Spleen (tissue), 11 donors: ENCODE measurements around the gene DUSP9. TPM values are rescaled to one million over a fixed set of nuclear protein-coding genes. Genes with fewer than 3 reads are reported as not detected.
A peak's percentile ranks its signal among the peaks of the same experiment; 100 is the strongest.

Source experiments
- DNase-seq: peaks from one replicate; pipeline ENCODE4 v3.0.0-alpha.2; 2020
- H3K27ac ChIP-seq, 8 donors: fragments of 200-600 bp; sonication (generic) in 7 of 8; 1 replicate in 4 of 8; 2 replicates in 4 of 8; pipeline versions ENCODE4 v1.5.0 to v1.8.0; 2016 to 2021; ENCODE audit warnings: inconsistent platforms in 4 of 8, mild to moderate bottlenecking in 4 of 8, moderate library complexity in 1 of 8
- H3K27me3 ChIP-seq, 7 donors: fragments of 200-600 bp; sonication (generic) in 6 of 7; replicated peaks in 1 of 7; 1 replicate in 4 of 7; 2 replicates in 3 of 7; pipeline versions ENCODE4 v1.5.0 to v1.8.0; 2016 to 2021; ENCODE audit warnings: inconsistent platforms in 3 of 7, mild to moderate bottlenecking in 1 of 7
- H3K36me3 ChIP-seq, 6 donors: fragments of 200-600 bp; sonication (generic) in 5 of 6; 1 replicate in 4 of 6; 2 replicates in 2 of 6; pipeline versions ENCODE4 v1.5.0 to v1.8.0; 2016 to 2021; ENCODE audit warnings: inconsistent platforms in 2 of 6
- H3K4me1 ChIP-seq, 6 donors: fragments of 200-600 bp; sonication (generic) in 5 of 6; 1 replicate in 3 of 6; 2 replicates in 3 of 6; pipeline versions ENCODE4 v1.5.0 to v1.8.0; 2016 to 2021; ENCODE audit warnings: inconsistent platforms in 3 of 6
- H3K4me3 ChIP-seq, 8 donors: fragments of 200-600 bp; sonication (generic) in 7 of 8; 1 replicate in 4 of 8; 2 replicates in 4 of 8; pipeline versions ENCODE4 v1.5.0 to v1.8.0; 2016 to 2021; ENCODE audit warnings: inconsistent platforms in 4 of 8, mild to moderate bottlenecking in 4 of 8, moderate library complexity in 2 of 8
- H3K9me3 ChIP-seq, 8 donors: fragments of 200-600 bp; sonication (generic) in 7 of 8; 1 replicate in 4 of 8; 2 replicates in 4 of 8; pipeline versions ENCODE4 v1.5.0 to v1.8.0; 2016 to 2021; ENCODE audit warnings: inconsistent platforms in 4 of 8
- CTCF ChIP-seq, 11 experiments: fragments of 200-600 bp in 7 of 11; fragments of 450-650 bp in 4 of 11; sonication (generic) in 4 of 11; IDR thresholded peaks in 8 of 11; conservative IDR thresholded peaks in 3 of 11; 1 replicate in 7 of 11; 2 replicates in 4 of 11; pipeline versions ENCODE4 v1.4.0 to v1.8.0; 2016 to 2021; ENCODE audit warnings: antibody characterized with exemption in 11 of 11, inconsistent platforms in 4 of 11, mild to moderate bottlenecking in 1 of 11
- POLR2A ChIP-seq, 3 donors: fragments of 450-650 bp; IDR thresholded peaks; one replicate each; pipeline ENCODE4 v1.5.1; 2017; ENCODE audit warnings: antibody characterized with exemption in 3 of 3, mild to moderate bottlenecking in 1 of 3
- POLR2AphosphoS5 ChIP-seq, 3 donors: sonication (generic); formaldehyde crosslinking; IDR thresholded peaks; one replicate each; pipeline ENCODE4 v1.5.1; 2017; ENCODE audit warnings: antibody characterized with exemption in 3 of 3
- WGBS, 5 donors: extraction: QIAGEN DNeasy Blood & Tissue Kit in 3 of 5; methylation state at CpG; one replicate each; pipeline versions ENCODE4 v1.1.5 to v1.1.7; 2013 to 2018; 5-methylcytosine and 5-hydroxymethylcytosine counted together
- intact Hi-C: fragments of 100-400 bp; cut with DNase I; formaldehyde crosslinking; loops from one replicate; pipeline ENCODE4 v1.15.0; 2023; ENCODE audit warnings: low total_unique reads
- polyA plus RNA-seq, 3 donors: library from polyadenylated mRNA; stranded (reverse); fragments of 200-250 nt; gene quantifications; one replicate each; pipeline ENCODE4 v1.2.1, GENCODE V29; 2013
- total RNA-seq, 7 donors: library from RNA; depleted of rRNA in 3 of 7; stranded (reverse); fragments of >200 nt in 3 of 7; fragmentation: NEBNext Ultra II Directional in 4 of 7; extraction: Animal tissue kit (Norgen Biotek cat#: 25700) in 4 of 7; gene quantifications; one replicate each; pipeline versions ENCODE4 v1.1.0 to v1.2.1, GENCODE V29; 2016 to 2021
- donor health status: healthy with polysubstance abuse.
- donor health status: DM: no; HTN: no; CAD: no; lungs with moderate emphysema.
- donor health status: DM: no; HTN: no; CAD: no.
- donor health status: Bipolar disorder and iron deficiency.
- donor health status: healthy.
- donor health status: DM: no; HTN: no; CAD: no.
- donor health status: DM: yes; HTN: yes; CAD: no.

Gene DUSP9
- total and polyA plus RNA-seq, 10 donors: 0.09 to 0.17 TPM; not detected in 8

GRCh38 chrX:153600032-153600373 is 47.0 kb upstream of the DUSP9 start:
- peak; percentile 60 for DNase-seq
- 0 to 33% (median 7%) methylated on average over 1 to 2 of the region's 2 CpGs for WGBS, 5 donors
- H3K27me3 ChIP-seq: peaks cover 0 to 2% (median 0%) of the 10 kb centered on the region in 7 donors

GRCh38 chrX:153600921-153601320 is 46.1 kb upstream of the DUSP9 start:
- peaks cover 0 to 2% (median 0%) of the 10 kb centered on the region in 7 donors for H3K27me3 ChIP-seq
- no peaks in the 10 kb centered on the region for H3K9me3 ChIP-seq
- H3K4me3 ChIP-seq: no peak overlapping the region
- DNase-seq: peak; percentile 74
- H3K4me1 ChIP-seq: peaks cover 6 to 41% (median 34%) of the 10 kb centered on the region in 6 donors
- intact Hi-C loops: no loop called here
- H3K27ac ChIP-seq: no peak overlapping the region
- peaks cover 0 to 1% (median 0%) of the 10 kb centered on the region in 6 donors for H3K36me3 ChIP-seq
- no peak for TF ChIP-seq CTCF (IDR thresholded peaks at IDR 0.05 in 8 of 11, conservative IDR thresholded peaks at IDR 0.05 in 3 of 11)
- TF ChIP-seq POLR2A (IDR thresholded peaks at IDR 0.05): no peak
- no peak for TF ChIP-seq POLR2AphosphoS5 (IDR thresholded peaks at IDR 0.05)
- WGBS, 5 donors: 33 to 85% (median 83%) methylated on average over 1 to 7 of the region's 7 CpGs

More at GRCh38 chrX:153600032-153600373, 47.0 kb upstream of the DUSP9 start:
- peak overlapping the region; percentile 39 to 94 (median 52) for H3K4me3 ChIP-seq
- no peaks in the 10 kb centered on the region for H3K9me3 ChIP-seq
- TF ChIP-seq CTCF (IDR thresholded peaks at IDR 0.05 in 8 of 11, conservative IDR thresholded peaks at IDR 0.05 in 3 of 11) (no peak), POLR2AphosphoS5 (IDR thresholded peaks at IDR 0.05) (no peak), POLR2A (IDR thresholded peaks at IDR 0.05) (no peak)
- H3K27ac ChIP-seq: peak overlapping the region in 2 of 8 donors; percentile 77 to 81
- peaks cover 0 to 10% (median 0%) of the 10 kb centered on the region in 6 donors for H3K36me3 ChIP-seq
- H3K4me1 ChIP-seq: peaks cover 6 to 48% (median 35%) of the 10 kb centered on the region in 6 donors
- intact Hi-C loops: no loop called here

GRCh38 chrX:153601511-153602110 is 45.4 kb upstream of the DUSP9 start:
- TF ChIP-seq POLR2AphosphoS5 (IDR thresholded peaks at IDR 0.05) (no peak), POLR2A (IDR thresholded peaks at IDR 0.05) (no peak), CTCF (IDR thresholded peaks at IDR 0.05 in 8 of 11, conservative IDR thresholded peaks at IDR 0.05 in 3 of 11) (no peak)
- intact Hi-C loops: no loop called here
- Histone ChIP-seq H3K9me3 (no peaks in the 10 kb centered on the region), H3K36me3 (no peaks in the 10 kb centered on the region), H3K27me3 (peaks cover 0 to 2% (median 0%) of the 10 kb centered on the region in 7 donors), H3K4me3 (no peak overlapping the region), H3K4me1 (peaks cover 6 to 34% (median 29%) of the 10 kb centered on the region in 6 donors), H3K27ac (no peak overlapping the region)
- WGBS, 5 donors: 86 to 95% (median 90%) methylated on average over 6 to 12 of the region's 12 CpGs
- DNase-seq: peak; percentile 54

GRCh38 chrX:153602601-153603000 is 44.4 kb upstream of the DUSP9 start:
- peak; percentile 47 for DNase-seq
- intact Hi-C loops: no loop called here
- TF ChIP-seq CTCF (IDR thresholded peaks at IDR 0.05 in 8 of 11, conservative IDR thresholded peaks at IDR 0.05 in 3 of 11): no peak
- TF ChIP-seq POLR2AphosphoS5 (IDR thresholded peaks at IDR 0.05): no peak
- no peak overlapping the region for H3K4me3 ChIP-seq
- H3K9me3 ChIP-seq: no peaks in the 10 kb centered on the region
- H3K36me3 ChIP-seq: no peaks in the 10 kb centered on the region
- H3K27ac ChIP-seq: no peak overlapping the region
- peaks cover 0 to 2% (median 0%) of the 10 kb centered on the region in 7 donors for H3K27me3 ChIP-seq
- H3K4me1 ChIP-seq: peaks cover 6 to 24% (median 20%) of the 10 kb centered on the region in 6 donors
- 86 to 96% (median 88%) methylated on average over 3 of the region's 3 CpGs for WGBS, 5 donors
